ENCODE results near the gene DPYD.

The DPYD gene

GRCh38 chr1:97212671-97213070 is 708.2 kb downstream of the DPYD start:
- in situ Hi-C loops (cut with MboI; ENCODE audit: low pct_unique_long_range_greater_than_20kb, low sequenced_read_pairs, unreplicated experiment): no loop called here
- no peak for DNase-seq (ENCODE audit: low spot score)
- no peak for TF ChIP-seq CTCF (IDR thresholded peaks at IDR 0.05; ENCODE audit: extremely low read depth, insufficient read depth, missing control alignments)

- no peak for TF ChIP-seq CTCF (IDR thresholded peaks at IDR 0.05; ENCODE audit: extremely low read depth, insufficient read depth, missing control alignments)
- no peak for DNase-seq (ENCODE audit: low spot score)
- in situ Hi-C loops (cut with MboI; ENCODE audit: low pct_unique_long_range_greater_than_20kb, low sequenced_read_pairs, unreplicated experiment): no loop called here
These were observed 710.5 kb downstream of the DPYD start for GRCh38 chr1:97210307-97210706.

- in situ Hi-C loops (cut with MboI; ENCODE audit: low pct_unique_long_range_greater_than_20kb, low sequenced_read_pairs, unreplicated experiment): no loop called here
- no peak for DNase-seq (ENCODE audit: low spot score)
These were observed 711.4 kb downstream of the DPYD start for GRCh38 chr1:97209381-97209957.

GRCh38 chr1:97207868-97208267 is 713.0 kb downstream of the DPYD start:
- DNase-seq (ENCODE audit: low spot score): no peak
- in situ Hi-C loops (cut with MboI; ENCODE audit: low pct_unique_long_range_greater_than_20kb, low sequenced_read_pairs, unreplicated experiment): no loop called here
- no peak for TF ChIP-seq CTCF (IDR thresholded peaks at IDR 0.05; ENCODE audit: extremely low read depth, insufficient read depth, missing control alignments)

More at GRCh38 chr1:97209381-97209957, 711.4 kb downstream of the DPYD start:
- TF ChIP-seq CTCF (IDR thresholded peaks at IDR 0.05; ENCODE audit: extremely low read depth, insufficient read depth, missing control alignments): no peak

GRCh38 chr1:97204468-97204867 is 716.4 kb downstream of the DPYD start:
- no peak for TF ChIP-seq CTCF (IDR thresholded peaks at IDR 0.05; ENCODE audit: extremely low read depth, insufficient read depth, missing control alignments)
- in situ Hi-C loops (cut with MboI; ENCODE audit: low pct_unique_long_range_greater_than_20kb, low sequenced_read_pairs, unreplicated experiment): no loop called here
- DNase-seq (ENCODE audit: low spot score): no peak

GRCh38 chr1:97202481-97203380 is 718.1 kb downstream of the DPYD start:
- no peak for TF ChIP-seq CTCF (IDR thresholded peaks at IDR 0.05; ENCODE audit: extremely low read depth, insufficient read depth, missing control alignments)
- in situ Hi-C loops (cut with MboI; ENCODE audit: low pct_unique_long_range_greater_than_20kb, low sequenced_read_pairs, unreplicated experiment): no loop called here
- no peak for DNase-seq (ENCODE audit: low spot score)

Measured in GM13977 (cell line).